ENCODE results near the gene TRAF3.
A peak's percentile ranks its signal among the peaks of the same experiment; 100 is the strongest.

TRAF3 gene, protein sequence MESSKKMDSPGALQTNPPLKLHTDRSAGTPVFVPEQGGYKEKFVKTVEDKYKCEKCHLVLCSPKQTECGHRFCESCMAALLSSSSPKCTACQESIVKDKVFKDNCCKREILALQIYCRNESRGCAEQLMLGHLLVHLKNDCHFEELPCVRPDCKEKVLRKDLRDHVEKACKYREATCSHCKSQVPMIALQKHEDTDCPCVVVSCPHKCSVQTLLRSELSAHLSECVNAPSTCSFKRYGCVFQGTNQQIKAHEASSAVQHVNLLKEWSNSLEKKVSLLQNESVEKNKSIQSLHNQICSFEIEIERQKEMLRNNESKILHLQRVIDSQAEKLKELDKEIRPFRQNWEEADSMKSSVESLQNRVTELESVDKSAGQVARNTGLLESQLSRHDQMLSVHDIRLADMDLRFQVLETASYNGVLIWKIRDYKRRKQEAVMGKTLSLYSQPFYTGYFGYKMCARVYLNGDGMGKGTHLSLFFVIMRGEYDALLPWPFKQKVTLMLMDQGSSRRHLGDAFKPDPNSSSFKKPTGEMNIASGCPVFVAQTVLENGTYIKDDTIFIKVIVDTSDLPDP

DNA sequence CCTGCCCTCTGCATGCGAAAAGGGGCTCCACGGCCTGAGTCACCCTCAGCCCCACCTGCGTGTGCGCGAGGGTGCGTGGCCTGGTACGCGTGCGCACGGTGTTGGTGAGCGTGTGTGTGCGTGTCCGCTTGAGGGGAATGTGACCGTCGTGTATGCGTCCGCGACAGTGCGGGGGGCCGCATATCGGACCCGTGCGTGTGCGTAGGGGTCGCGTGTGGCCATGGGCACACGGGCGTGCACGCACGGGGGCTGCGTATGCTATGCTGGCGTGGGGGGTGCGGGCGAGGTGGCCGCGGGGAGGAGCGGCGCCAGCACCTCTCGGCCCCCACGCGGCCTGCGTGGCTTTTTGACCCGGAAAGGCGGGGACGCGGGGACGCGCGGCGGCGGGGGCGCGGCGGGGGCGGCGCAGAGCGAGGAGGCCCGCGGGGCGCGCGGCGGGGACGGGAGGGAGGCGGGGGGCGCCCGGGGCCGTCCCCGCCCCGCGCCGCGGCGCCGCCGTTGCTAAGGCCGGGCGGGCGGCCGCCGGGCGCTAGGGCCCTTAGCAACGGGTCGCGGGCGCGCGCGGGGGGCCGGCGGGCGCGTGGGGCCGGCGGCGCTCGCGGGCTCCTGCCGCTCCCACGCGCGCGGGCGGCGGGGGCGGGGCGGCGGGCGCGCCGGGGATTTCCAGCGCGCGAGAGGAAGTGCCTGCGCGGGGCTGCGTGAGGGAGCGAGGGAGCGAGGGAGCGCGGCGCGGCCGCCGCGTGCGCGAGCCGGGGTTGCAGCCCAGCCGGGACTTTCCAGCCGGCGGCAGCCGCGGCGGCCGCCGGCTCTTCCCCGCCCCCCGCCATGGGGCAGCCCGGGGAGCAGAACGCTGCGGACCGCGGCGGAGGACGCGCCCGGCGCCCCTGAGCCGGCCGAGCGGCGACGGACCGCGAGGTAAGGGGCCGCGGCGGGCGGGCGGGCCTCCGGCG, at the start of gene TRAF3:
Gene TRAF3, plus strand, starts transcription at position 689 of the 950 bp plus-strand sequence. CDS start 92,753 bp downstream, outside the sequence.
- peak; percentile 72 for DNase-seq (ENCODE audit: low spot score)

- DNase-seq (ENCODE audit: low spot score), result peak; percentile 37
These were observed 48.7 kb upstream of the TRAF3 start for GRCh38 chr14:102728501-102728900.

- DNase-seq (ENCODE audit: low spot score), result no peak
These were observed 48.0 kb upstream of the TRAF3 start for GRCh38 chr14:102729268-102729667.

GRCh38 chr14:102729825-102730224, 47.4 kb upstream of the TRAF3 start:
- no peak for DNase-seq (ENCODE audit: low spot score)

GRCh38 chr14:102731101-102731870, 46.0 kb upstream of the TRAF3 start:
- DNase-seq (ENCODE audit: low spot score), result no peak

- no peak for DNase-seq (ENCODE audit: low spot score)
These were observed 45.1 kb upstream of the TRAF3 start for GRCh38 chr14:102731871-102732800.

DNA sequence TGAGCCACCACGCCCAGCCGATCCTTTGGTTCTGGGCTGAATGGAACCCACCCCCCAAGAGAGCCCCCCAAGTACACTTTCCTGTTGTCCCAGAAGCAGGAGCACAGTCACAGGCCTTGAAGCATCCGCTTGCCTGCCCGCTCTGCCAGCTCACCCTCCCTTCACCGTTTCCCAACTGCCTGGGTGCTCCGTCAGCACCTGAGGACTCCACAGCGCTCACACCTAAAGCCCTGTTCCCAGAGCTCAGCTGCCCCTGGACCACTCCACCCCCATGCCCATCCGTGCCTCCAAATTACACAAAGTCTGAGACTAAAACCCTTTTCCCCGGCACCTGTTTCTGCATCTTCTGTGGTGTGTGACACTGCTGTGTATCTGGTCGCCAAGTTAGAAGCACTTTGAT, 44.3 kb upstream of the TRAF3 start:
- DNase-seq (ENCODE audit: low spot score), result no peak

DNA sequence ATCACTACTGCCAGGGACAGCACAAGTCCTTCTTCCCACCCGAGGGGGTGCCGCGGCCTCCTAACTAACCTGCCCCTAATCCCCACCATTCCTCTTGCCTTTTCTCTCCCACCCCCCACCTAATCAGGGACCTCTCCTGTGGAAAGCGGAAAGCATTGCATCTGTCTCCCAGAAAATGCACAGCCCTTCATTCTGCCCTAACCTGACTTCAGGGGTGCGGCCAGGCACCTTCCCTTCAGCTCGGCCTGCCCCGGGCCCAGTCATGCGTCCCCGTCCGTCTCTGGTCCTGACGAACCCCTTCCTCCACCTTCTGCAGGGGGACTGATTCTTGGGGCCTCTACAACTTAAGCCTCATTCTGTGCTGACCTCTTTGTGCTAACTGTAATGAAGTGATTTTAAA, 43.9 kb upstream of the TRAF3 start:
- DNase-seq (ENCODE audit: low spot score), result no peak

DNA sequence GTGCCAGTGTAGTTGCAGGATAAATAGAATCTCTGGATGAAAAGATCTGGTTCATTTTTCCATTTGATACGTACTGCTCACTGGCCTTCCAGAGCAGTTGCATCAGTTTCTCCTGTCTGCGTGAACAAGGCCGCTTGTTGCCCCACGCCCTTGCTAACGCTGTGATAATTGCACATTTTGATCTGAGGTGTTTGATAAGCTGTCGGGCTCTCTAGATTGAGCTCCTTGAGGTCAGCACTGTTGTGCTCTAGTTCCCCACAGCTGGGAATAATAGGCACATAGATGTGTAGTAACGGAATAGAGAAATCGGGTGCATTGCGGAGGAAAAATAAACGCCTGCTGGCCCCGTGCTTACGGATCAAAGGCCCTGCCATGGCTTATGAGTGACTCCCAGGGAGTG, 42.8 kb upstream of the TRAF3 start:
- no peak for DNase-seq (ENCODE audit: low spot score)

- DNase-seq (ENCODE audit: low spot score), result no peak
These were observed 40.3 kb upstream of the TRAF3 start for GRCh38 chr14:102736956-102737355.

DNA sequence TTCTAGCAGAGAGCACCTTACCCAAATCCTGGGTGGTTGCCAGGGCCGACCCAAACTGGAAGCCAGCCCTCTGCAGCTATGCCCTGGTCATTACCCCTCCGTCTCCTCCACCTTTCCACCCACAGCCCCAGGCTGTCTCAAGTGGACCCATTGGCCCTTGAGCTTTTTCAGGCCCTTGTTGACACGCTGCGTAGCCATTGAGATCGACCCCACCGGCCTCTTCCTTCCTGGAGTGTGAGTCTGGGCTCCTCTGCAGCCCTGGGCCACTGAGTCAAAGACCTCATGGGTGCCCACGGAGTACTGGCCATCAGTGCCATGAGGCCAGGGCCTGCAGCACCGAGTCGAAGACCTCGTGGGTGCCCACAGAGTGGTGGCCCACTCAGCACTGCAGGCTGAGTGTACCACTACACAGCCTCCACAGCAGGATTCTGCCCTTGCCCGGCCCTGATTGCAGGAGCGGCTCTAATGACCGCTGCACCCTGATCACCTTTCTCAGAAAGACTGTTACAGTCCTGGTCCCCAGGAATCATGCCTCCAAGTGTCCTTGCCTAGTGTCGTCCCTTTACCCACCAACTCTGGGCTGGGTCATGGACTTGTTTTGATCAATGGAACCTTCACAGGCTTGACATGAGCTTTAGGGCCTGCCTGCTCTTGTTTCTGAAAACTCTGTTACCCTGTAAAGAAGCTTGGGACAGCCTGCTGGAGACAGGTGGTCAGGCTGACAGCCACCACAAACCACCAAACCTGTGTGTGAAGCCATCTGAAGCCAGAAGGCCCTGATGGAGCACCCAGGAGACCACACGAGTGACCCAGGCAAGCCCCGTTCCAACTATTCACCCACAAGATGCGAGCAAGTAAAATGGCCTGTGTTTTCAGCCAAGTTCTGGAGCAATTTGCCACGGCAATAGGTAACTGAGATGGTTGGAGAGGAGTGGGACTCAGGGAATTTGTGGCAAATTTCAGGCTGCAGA, 39.6 kb upstream of the TRAF3 start:
- DNase-seq (ENCODE audit: low spot score), result no peak

DNA sequence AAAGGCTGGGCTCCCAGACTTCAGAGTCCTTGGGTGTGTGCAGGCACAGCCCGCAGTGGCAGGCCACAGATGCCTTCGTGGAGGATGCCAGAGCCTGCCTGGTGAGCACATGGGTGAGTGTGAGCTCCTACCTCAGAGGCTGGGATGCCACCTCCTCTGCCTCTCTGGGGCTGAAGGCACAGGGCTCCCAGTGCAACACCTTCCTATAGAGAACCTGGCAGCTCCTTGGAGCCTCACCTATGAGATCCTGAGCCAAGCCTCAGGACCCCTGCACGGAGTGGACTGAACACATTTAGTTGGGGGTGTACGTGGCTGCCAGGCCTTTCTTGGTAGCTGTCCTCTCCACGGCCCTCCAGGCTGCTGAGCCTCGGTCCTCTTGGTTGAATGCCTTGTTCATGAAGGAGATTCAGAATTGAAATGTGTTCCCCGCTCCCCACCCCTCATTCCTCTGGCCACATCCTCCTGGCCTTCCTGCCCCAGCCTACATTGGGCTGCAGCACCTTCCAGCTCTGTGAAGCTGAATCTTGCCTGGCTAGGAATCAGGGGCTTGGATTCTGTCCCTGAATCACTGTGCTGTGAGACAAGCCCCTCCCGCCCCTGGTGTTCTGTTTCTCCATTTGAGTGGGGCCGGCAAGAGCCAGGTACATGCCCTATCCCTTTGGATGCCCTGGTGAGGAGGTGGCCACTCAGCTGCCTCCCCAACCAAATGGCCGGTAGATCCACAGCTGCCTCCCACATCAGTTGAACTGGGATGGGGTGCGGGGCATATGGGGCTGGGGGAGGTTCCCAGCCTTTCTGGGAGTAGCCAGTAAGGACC, 38.7 kb upstream of the TRAF3 start:
- DNase-seq (ENCODE audit: low spot score), result no peak

- no peak for DNase-seq (ENCODE audit: low spot score)
These were observed 38.1 kb upstream of the TRAF3 start for GRCh38 chr14:102739190-102739469.

DNA sequence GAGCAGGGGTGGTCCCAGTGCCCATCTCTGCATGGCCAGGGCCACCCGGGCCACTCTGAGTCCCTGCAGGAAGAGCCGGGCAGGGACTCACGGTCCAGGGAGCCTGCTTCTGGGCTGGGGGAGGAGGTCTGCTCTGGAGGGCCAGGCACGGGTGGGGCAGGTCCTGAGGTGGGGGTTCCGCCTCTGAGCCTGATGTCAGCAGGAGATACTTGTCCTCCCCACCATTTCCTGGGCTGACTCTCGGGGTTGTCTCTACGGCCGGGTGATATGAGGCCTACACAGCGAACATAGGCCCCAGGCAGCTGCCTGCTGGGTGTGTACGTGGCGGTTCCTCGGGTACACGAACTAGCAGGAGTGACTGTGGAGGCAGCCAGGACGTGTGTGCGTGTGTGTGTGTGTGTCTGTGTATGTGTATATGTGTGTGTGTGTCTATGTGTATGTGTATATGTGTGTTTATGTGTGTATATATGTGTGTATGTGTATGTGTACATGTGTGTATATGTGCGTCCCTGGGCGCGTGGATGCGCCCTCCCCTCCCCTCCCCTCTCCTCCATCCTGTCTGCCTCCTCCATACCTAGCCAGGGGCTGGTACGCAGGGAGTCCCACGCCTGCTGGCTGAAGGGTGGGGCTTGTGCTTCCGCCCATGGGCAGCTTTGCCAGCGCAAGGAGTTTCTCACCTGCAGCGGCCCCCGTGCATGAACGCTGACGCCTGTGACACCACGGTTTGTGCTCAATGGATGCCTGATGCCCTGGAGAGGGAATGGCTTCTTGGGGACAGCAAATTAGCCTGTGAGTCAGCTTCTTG, 30.4 kb upstream of the TRAF3 start:
- no peak for DNase-seq (ENCODE audit: low spot score)

DNA sequence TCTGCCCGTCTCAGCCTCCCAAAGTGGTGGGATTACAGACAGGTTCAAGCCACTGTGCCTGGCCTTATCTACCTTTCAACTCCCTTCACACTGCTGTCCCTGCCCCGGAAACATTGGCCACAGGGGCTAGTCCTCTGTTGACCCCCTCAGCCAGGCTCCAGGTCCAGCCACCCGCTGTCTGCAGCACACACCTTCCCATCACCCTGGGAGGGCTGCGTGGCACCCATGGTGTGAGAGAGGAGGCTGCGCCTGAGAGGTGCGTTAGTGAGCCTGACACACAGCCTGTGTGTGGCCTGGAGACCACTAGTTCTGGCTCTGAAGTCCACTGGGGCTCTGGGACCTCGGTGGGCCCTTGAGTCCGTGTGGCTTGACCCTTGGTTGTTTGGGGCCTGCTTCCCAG, 28.4 kb upstream of the TRAF3 start:
- DNase-seq (ENCODE audit: low spot score), result no peak

GRCh38 chr14:102749393-102750305, 27.6 kb upstream of the TRAF3 start:
- no peak for DNase-seq (ENCODE audit: low spot score)

DNA sequence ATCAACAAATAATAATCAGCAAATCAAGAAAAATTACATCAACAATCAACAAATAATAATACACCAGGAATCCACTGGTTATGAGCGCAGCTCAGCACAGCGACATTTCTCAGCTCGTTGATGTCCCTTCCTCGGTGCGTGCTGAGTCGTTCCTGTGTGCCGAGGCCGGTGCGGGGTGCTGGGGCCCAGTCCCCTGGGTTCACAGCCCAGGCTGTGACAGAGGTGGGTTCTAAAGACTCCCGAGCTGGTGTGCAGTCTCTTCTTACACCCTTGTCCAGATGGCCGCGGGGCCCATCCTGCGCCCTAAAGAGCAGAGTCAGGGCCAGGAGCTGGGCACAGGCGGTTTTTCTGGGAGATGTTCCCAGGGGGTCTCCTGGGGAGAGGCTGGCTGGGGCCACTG, 26.9 kb upstream of the TRAF3 start:
- DNase-seq (ENCODE audit: low spot score), result no peak
